ENCODE measurements around the gene GSTM2. TPM values are rescaled to one million over a fixed set of nuclear protein-coding genes. Genes with fewer than 3 reads are reported as not detected.

Gene GSTM2
- total and polyA plus RNA-seq, 2 donors (not counting 3 experiments of a cell fraction or from before 2014, with no cell fraction given), result 21.5 to 23.6 TPM

GRCh38 chr1:109722908-109723691 is 55.2 kb downstream of the GSTM2 start:
- Histone ChIP-seq H3K4me2 (ENCODE audit: insufficient read depth, low read length) (no peak overlapping the region), H3K9me1 (replicated peaks; ENCODE audit: control insufficient read depth, extremely low read depth, insufficient read depth, low read length) (no peaks in the 10 kb centered on the region), H3K9ac (replicated peaks; ENCODE audit: extremely low read depth, insufficient read depth, low read length) (no peak overlapping the region), H3K9me3 (replicated peaks; ENCODE audit: control insufficient read depth, insufficient read depth, low read length) (no peaks in the 10 kb centered on the region), H3K27me3 (ENCODE audit: control insufficient read depth in 2 of 2, insufficient read depth in 2 of 2, low read length in 2 of 2) (peaks cover 5 to 6% of the 10 kb centered on the region in 2 experiments), H3K79me2 (ENCODE audit: control insufficient read depth, insufficient read depth, low read length) (no peaks in the 10 kb centered on the region), H3K27ac (ENCODE audit: insufficient read depth, low read depth, low read length) (no peak overlapping the region), H4K20me1 (replicated peaks; ENCODE audit: control insufficient read depth, extremely low read depth, insufficient read depth, low read length) (no peaks in the 10 kb centered on the region), H3K4me1 (ENCODE audit: control insufficient read depth, extremely low read depth, insufficient read depth, low read length) (peaks cover 8% of the 10 kb centered on the region), H3K36me3 (ENCODE audit: control insufficient read depth in 2 of 2, extremely low read depth in 1 of 2, insufficient read depth in 2 of 2, low read length in 2 of 2) (no peaks in the 10 kb centered on the region), H3K4me3 (replicated peaks in 1 of 3; ENCODE audit: insufficient read depth in 1 of 3, low read depth in 1 of 3, low read length in 3 of 3) (no peak overlapping the region), H2AFZ (ENCODE audit: low read depth, low read length) (no peak overlapping the region)
- DNase-seq (ENCODE audit: low read depth, low spot score) (no peak), FAIRE-seq (no peak)
- intact Hi-C loops (cut with micrococcal nuclease), result no loop called here
- dilution Hi-C loops (cut with MboI; ENCODE audit: extremely low pct_ligation_motif_present, low sequenced_read_pairs), result no loop called here
- no TSS peak for BruUV-seq (replicated peaks)
- TF ChIP-seq POLR2A (IDR thresholded peaks at IDR 0.05; ENCODE audit: low read depth, low read length), result no peak
- no peak for TF ChIP-seq POLR2AphosphoS5 (IDR thresholded peaks at IDR 0.05; ENCODE audit: insufficient read depth, low read depth, low read length)
- no peak for TF ChIP-seq MYC (IDR thresholded peaks at IDR 0.05; ENCODE audit: low read depth, low read length)
- TF ChIP-seq GATA2 (IDR thresholded peaks at IDR 0.05; ENCODE audit: insufficient read depth, insufficient read length, low read depth, low read length), result no peak
- ChIA-PET CTCF (no interaction called here), POLR2A (no interaction called here)

Other genes with a start within 250 kb of the GSTM2 start
- gene PSMA5, start 241.6 kb upstream of the GSTM2 start, total RNA-seq, result 112 and 125 TPM in 2 replicates
- 87.9 and 98.1 TPM in 2 replicates for gene PSMA5, start 241.6 kb upstream of the GSTM2 start, polyA plus RNA-seq
- not detected in 2 replicates for gene SYPL2, start 201.5 kb upstream of the GSTM2 start, total RNA-seq
- 0.02 TPM in 1 of 2 replicates, not detected in the other for gene SYPL2, start 201.5 kb upstream of the GSTM2 start, polyA plus RNA-seq
- 3.8 and 4.4 TPM in 2 replicates for gene ATXN7L2, start 184.2 kb upstream of the GSTM2 start, total RNA-seq
- gene ATXN7L2, start 184.2 kb upstream of the GSTM2 start, polyA plus RNA-seq, result 4.9 and 5.7 TPM in 2 replicates
- 6.9 and 7.3 TPM in 2 replicates for gene CYB561D1, start 174.0 kb upstream of the GSTM2 start, total RNA-seq
- gene CYB561D1, start 174.0 kb upstream of the GSTM2 start, polyA plus RNA-seq, result 7.2 and 9.2 TPM in 2 replicates
- 0.78 and 0.88 TPM in 2 replicates for gene AMIGO1, start 158.3 kb upstream of the GSTM2 start, total RNA-seq
- gene AMIGO1, start 158.3 kb upstream of the GSTM2 start, polyA plus RNA-seq, result 0.67 and 0.80 TPM in 2 replicates
- gene GPR61, start 128.2 kb upstream of the GSTM2 start, total RNA-seq, result not detected in 2 replicates
- not detected in 2 replicates for gene GPR61, start 128.2 kb upstream of the GSTM2 start, polyA plus RNA-seq
- 12.9 and 14.0 TPM in 2 replicates for gene GNAI3, start 119.4 kb upstream of the GSTM2 start, total RNA-seq
- gene GNAI3, start 119.4 kb upstream of the GSTM2 start, polyA plus RNA-seq, result 3.7 and 5.0 TPM in 2 replicates
- 0.30 TPM in 1 of 2 replicates, not detected in the other for gene GNAT2, start 48.4 kb upstream of the GSTM2 start, total RNA-seq
- gene GNAT2, start 48.4 kb upstream of the GSTM2 start, polyA plus RNA-seq, result 0.08 TPM in 1 of 2 replicates, not detected in the other
- gene AMPD2, start 48.2 kb upstream of the GSTM2 start, total RNA-seq, result 69.4 and 82.7 TPM in 2 replicates
- 66.5 and 69.4 TPM in 2 replicates for gene AMPD2, start 48.2 kb upstream of the GSTM2 start, polyA plus RNA-seq
- 5.5 and 9.5 TPM in 2 replicates for gene GSTM4, start 12.0 kb upstream of the GSTM2 start, total RNA-seq
- gene GSTM4, start 12.0 kb upstream of the GSTM2 start, polyA plus RNA-seq, result 11.6 and 12.4 TPM in 2 replicates
- gene GSTM1, start 19.8 kb downstream of the GSTM2 start, total RNA-seq, result 35.5 TPM in 1 of 2 replicates, not detected in the other
- gene GSTM1, start 19.8 kb downstream of the GSTM2 start, polyA plus RNA-seq, result 0.16 TPM in 1 of 2 replicates, not detected in the other
- gene GSTM5, start 44.2 kb downstream of the GSTM2 start, total RNA-seq, result 0.51 and 1.6 TPM in 2 replicates
- gene GSTM5, start 44.2 kb downstream of the GSTM2 start, polyA plus RNA-seq, result 0.21 and 0.25 TPM in 2 replicates
- 18.5 and 27.9 TPM in 2 replicates for gene GSTM3, start 73.0 kb downstream of the GSTM2 start, total RNA-seq
- 48.3 and 52.0 TPM in 2 replicates for gene GSTM3, start 73.0 kb downstream of the GSTM2 start, polyA plus RNA-seq
- not detected in 2 replicates for gene EPS8L3, start 95.9 kb downstream of the GSTM2 start, total RNA-seq
- not detected in 2 replicates for gene EPS8L3, start 95.9 kb downstream of the GSTM2 start, polyA plus RNA-seq
- gene CSF1, start 242.8 kb downstream of the GSTM2 start, total RNA-seq, result 22.7 and 28.9 TPM in 2 replicates
- gene CSF1, start 242.8 kb downstream of the GSTM2 start, polyA plus RNA-seq, result 23.3 and 24.5 TPM in 2 replicates